Activated CD4-positive, alpha-beta T cell treated with anti-CD3 and anti-CD28 coated beads, Interleukin-2, amount 50 U/mL, for 24 hours (primary cell): ENCODE data around the gene ZMIZ1.

Source experiments
- DNase-seq, 2 donors: peaks; one replicate each; pipeline ENCODE4 v3.0.0-alpha.2; 2020; ENCODE audit warnings: low read depth in 1 of 2, low spot score in 1 of 2

ZMIZ1 gene

DNA sequence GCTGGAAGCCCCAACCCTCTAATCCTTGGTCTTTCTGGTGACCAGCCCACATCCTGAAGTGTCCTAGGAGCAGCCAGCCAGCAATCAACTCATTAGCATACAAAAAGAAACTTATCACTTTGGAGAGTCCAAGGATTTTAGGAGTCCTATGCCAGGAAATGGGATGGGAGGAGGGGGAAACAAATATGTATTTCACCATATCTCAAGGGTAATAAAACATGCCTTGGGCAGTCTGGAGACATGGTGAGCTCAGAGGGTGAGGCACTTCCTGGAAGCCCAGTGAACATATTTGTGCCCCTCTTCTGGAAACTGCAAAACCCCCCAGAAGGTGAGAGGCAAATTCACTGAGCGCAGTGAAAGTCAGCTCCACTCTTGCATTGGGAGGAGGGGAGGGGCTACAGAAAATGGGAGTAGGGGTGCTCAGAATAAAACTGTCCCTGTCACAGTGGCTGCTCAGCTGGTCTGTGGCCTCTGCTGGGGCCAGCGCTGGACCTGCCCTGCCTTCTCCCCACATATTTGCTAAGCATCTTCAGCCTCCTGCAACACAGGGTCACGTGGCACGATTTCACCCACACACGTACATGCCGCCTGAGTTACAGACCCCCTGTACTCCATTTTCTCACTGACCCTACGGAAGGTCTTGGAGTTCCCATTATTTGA is 17.7 kb upstream of the ZMIZ1 start:
- DNase-seq, result no peak

- DNase-seq, result no peak
These were observed 17.0 kb upstream of the ZMIZ1 start for GRCh38 chr10:79051766-79052165.

DNA sequence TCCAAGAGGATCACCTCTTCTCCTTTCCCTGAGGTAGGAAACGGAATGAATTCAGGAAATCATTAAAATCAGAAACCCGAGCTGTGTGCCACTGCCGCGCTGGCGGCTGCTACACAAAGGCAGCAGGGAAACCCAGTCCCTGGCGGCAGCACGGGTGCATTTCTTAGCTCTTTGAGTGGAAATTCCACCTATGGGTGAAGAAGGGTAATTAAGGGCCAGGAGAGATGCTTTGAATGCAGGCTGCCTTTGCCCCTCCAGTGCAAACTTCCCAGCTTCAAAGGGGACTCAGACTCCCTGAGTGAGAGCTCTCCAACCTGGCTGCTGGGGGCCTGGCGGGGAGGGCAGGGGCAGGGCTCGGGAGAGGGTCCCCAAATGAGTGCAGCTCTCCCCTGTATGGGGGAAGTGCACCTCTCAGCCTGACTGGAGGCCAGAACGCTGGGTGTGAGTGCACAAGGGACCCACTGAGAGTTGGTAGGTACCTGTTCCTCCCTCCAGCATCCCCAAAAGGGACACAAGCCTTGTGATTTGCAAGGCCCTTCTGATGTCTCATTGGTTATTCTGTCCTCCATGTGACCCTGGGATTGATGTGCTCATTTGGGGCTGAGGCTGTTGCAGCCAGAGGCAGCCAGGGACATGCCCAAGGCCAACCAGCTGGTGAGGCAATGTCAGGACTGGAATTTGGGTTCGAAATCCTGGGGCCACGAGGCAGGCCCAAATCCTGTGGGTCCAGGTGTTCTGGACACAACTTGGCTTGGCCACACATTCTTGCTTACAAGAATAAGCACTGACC is 16.3 kb upstream of the ZMIZ1 start:
- no peak for DNase-seq

GRCh38 chr10:79053081-79053434 is 15.7 kb upstream of the ZMIZ1 start:
- DNase-seq, result no peak

DNA sequence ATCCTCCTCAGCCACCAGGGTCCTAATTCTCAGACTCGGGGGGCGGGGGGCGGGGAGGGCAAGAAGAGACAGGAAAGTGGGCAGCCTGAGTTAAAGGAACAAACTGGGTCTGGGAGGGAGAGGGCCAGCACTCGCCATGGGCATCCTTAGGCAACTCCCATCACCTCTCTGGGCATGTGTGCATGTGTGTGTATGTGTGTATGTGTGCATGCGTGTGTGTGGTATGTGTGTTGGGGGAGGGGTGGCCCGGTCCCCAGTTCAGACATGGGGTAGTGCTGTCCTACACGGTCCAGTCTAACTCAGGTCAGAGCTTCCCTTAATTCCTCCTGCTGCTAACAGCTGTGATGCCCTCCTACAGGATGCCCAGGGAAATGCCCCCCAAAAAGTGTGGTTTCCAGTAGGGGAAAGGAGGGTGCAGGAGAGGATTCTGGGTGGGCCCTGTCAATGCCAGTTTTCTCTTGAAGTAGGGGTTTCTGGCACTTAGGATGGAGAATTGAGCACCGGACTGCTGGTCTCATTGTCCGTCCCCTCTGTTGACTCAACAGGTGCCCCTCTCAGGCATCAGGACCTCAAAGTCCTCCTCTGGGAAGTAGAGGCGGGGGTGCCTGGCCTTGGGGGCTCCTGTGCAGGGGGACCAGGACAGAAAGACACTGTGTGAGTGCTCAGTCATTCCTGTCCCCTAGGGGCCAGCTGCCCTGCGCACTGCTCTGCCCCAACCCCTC is 15.1 kb upstream of the ZMIZ1 start:
- DNase-seq, result no peak

- DNase-seq, result no peak
These were observed 14.3 kb upstream of the ZMIZ1 start for GRCh38 chr10:79054203-79055099.

GRCh38 chr10:79055100-79055782 is 13.5 kb upstream of the ZMIZ1 start:
- DNase-seq, result no peak

DNA sequence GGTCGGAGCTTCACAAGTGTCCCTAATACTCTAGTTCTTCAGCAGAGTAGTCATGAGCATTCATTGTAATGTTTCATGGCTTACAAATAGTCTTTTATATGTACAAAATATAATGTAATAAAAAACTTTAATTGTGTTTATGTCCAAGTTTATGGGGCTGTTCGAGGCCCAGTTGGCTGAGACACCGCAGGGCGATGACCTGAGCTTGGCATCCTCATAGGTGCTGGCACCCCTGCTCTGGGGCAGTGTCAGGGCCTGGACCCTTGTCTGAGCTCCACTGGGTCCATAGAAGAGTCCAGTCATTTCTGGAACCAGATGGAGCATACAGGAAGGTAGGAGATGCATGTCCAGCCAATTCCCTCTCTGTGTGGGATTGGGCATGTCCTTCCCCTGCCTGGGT is 12.9 kb upstream of the ZMIZ1 start:
- no peak for DNase-seq

DNA sequence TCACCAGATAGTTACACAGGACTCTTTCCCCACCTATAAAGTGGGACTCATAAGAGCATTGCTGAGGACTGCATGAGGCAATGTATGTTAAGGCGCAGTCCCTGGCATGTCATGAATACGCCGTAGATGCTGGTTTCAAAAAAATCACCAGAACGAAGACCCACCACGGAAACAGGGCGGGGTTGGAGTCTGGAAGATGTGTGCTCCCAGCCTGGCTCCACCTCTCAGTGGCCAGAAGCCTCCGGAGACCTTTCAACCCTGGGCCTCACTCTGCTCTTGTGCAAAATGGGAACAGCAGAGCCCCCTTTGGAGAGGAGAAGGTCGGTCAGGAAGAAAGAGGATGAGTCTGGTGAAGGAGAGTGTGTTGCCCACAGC is 12.4 kb upstream of the ZMIZ1 start:
- DNase-seq, result no peak

- no peak for DNase-seq
These were observed 11.9 kb upstream of the ZMIZ1 start for GRCh38 chr10:79056736-79057391.

DNA sequence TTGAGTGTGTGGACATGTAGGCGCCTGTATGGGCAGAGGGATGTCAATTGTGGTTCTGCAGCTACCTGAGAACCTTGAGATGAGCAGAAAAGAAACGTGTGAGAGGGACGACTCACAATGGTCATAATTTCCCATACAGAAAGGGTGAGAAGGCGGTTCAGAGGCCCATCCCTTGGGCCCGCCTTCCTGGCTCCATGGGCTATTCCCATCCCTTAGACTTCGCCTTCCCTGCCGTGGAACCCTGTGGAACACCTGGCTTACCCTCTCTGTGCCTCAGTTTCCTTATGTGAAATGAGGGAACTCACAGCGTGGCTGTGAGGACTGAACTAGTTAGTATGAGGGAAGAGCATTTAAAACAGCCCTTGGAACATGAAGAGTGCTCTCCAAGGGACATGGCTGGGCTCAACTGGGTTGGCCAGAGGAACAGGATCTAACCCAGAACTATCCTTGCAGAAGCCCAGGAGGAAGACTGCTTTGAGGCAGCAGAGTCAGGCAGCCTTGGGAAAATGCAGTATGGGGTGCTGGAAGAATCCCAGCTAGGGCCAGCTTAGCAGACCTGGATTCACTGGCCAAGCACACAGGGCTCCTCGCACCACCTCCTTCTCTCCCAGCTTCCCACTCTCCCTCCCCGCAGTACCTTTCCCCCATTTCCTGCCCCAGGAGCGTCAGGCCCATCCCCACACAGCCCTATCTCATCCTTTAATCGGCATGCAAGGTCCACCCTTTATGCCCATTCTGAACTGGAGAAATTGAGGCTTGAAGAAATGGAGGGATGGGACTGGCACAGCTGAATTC is 11.1 kb upstream of the ZMIZ1 start:
- DNase-seq, result no peak

DNA sequence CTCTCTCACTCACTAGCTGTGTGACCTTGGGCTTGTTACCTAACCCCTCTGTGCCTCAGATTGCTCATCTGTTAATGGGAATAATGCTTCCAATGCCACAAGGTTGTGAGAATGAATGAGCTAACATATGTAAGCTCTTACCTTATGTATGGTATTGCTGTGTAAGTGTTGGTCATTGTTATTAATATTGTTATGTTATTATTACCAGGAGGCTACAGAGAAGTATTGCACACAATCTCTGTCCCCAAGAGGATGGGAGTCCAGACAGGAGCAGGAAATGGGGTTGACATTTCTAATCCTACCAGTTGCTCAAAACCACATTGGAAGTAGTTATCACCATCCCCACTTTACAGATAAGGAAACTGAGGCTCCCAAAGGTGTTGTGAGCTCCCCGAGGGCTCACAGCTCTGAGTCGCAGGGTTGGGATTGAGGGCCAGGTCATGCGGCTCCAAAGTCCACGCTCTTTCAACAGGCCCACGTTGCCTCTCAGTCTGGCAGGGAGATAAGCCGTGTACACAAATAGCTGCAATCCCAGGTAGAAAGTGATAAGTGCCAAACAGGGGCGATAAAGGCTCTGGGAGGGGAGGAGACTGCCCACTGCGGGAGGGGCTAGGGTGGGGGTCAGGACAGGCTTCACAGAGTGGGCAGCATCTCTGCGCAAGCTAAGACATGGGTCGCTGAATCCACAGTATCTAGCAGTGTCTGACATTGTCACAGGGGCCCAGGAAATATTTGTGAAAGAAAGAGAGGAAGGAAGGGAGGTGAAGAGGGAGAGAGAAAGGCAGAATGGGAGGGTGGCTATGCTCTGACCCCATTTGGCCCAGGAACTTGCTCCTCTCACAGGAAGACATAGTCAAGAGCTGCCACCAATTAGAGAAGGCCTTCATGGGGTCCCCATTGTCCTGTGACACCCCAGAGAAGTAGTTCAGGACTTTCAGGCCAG is 9.6 kb upstream of the ZMIZ1 start:
- no peak for DNase-seq

GRCh38 chr10:79059859-79060379 is 8.8 kb upstream of the ZMIZ1 start:
- DNase-seq, result no peak

- no peak for DNase-seq
These were observed 8.0 kb upstream of the ZMIZ1 start for GRCh38 chr10:79060641-79061255.

GRCh38 chr10:79061441-79062315 is 7.1 kb upstream of the ZMIZ1 start:
- no peak for DNase-seq

DNA sequence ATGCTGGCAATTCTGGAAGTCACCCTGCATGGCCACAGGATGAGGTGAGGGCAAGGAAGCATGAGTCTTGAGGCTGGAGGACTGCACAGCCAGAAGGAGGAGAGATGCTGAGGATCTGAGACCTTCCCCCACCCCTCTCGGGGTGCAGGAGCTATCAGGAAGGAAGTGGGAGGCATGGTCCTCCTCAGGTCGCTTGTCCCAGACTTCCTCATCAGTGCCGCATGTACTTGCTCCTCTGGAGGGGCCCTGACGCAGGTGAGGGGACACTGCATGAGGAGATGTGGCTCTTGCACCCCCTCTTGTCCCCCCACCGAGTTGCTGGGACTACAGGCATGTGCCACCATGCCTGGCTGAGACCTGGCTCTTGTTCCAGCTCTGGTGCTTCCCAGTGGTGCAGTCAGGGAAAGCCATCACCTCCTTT is 5.7 kb upstream of the ZMIZ1 start:
- no peak for DNase-seq
